Measurements from ENCODE around the gene RPL3.

DNA sequence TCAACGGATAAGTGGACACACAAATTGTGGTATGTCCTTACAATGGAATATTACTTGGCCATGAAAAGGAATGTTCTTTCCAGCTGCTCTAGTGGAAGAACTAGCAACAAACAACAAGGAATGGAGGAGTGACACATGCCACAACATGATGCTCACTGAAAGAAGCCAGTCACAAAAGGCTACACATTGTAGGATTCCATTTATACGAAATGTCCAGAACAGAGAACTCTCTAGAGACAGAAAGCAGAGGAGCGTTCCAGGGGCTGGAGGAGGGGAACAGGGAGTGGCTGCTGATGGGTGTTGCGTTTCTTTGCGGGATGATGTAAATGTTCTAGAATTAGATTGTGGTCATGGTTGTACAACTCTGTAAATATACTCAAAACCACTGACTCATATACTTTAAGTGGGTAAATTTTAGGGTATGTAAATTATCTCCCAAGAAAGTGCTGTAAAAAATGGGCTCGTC, 42.2 kb downstream of the RPL3 start:
- TF ChIP-seq POLR2AphosphoS5 (IDR thresholded peaks at IDR 0.05; ENCODE audit: low read depth, low read length) = no peak
- TF ChIP-seq, protein P1, sequence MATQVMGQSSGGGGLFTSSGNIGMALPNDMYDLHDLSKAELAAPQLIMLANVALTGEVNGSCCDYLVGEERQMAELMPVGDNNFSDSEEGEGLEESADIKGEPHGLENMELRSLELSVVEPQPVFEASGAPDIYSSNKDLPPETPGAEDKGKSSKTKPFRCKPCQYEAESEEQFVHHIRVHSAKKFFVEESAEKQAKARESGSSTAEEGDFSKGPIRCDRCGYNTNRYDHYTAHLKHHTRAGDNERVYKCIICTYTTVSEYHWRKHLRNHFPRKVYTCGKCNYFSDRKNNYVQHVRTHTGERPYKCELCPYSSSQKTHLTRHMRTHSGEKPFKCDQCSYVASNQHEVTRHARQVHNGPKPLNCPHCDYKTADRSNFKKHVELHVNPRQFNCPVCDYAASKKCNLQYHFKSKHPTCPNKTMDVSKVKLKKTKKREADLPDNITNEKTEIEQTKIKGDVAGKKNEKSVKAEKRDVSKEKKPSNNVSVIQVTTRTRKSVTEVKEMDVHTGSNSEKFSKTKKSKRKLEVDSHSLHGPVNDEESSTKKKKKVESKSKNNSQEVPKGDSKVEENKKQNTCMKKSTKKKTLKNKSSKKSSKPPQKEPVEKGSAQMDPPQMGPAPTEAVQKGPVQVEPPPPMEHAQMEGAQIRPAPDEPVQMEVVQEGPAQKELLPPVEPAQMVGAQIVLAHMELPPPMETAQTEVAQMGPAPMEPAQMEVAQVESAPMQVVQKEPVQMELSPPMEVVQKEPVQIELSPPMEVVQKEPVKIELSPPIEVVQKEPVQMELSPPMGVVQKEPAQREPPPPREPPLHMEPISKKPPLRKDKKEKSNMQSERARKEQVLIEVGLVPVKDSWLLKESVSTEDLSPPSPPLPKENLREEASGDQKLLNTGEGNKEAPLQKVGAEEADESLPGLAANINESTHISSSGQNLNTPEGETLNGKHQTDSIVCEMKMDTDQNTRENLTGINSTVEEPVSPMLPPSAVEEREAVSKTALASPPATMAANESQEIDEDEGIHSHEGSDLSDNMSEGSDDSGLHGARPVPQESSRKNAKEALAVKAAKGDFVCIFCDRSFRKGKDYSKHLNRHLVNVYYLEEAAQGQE (IDR thresholded peaks at IDR 0.05; ENCODE audit: insufficient read depth in 1 of 2, low read depth in 2 of 2, low read length in 2 of 2) = no peak
- no peak for TF ChIP-seq TAF1 (IDR thresholded peaks at IDR 0.05; ENCODE audit: borderline replicate concordance, insufficient read depth, low read length)
